Endothelial cell of umbilical vein (primary cell): ENCODE results near the gene SAMD5. TPM values are rescaled to one million over a fixed set of nuclear protein-coding genes. Genes with fewer than 3 reads are reported as not detected.
A peak's percentile ranks its signal among the peaks of the same experiment; 100 is the strongest.

Source experiments
- BruUV-seq: library from RNA; stranded (reverse); fragments of 400-500 nt; replicated peaks from 2 replicates; lab custom pipeline; 2021; lab: Mats Ljungman, UMichigan
- CTCF ChIA-PET: fragments of 300-600, 350-600 bp; sonication (Branson Sonifier 250); formaldehyde crosslinking; loops from one replicate; lab custom pipeline; 2021; ENCODE audit warnings: antibody characterized with exemption, inconsistent platforms; lab: Charles Lee
- POLR2A ChIA-PET: fragments of 300-600, 350-600 bp; sonication (Branson Sonifier 250); formaldehyde crosslinking; loops from one replicate; lab custom pipeline; 2021; ENCODE audit warnings: antibody characterized with exemption, inconsistent platforms; lab: Charles Lee
- DNase-seq: peaks from one replicate; pipeline ENCODE4 v3.0.0-alpha.2; 2011; ENCODE audit warnings: low read depth, low spot score
- FAIRE-seq: peaks from 2 replicates; lab custom pipeline; 2011; peaks lifted over from hg19 to GRCh38; lab: Jason Lieb, UNC
- H2AFZ ChIP-seq: 2 replicates; pipeline ENCODE4 v1.6.0; 2012; ENCODE audit warnings: low read depth, low read length, control low read depth, inconsistent platforms
- H3K27ac ChIP-seq: 2 replicates; pipeline ENCODE4 v1.5.1; 2011; ENCODE audit warnings: low read depth, mild to moderate bottlenecking, control low read depth, low read length, moderate library complexity; ENCODE audit not compliant: insufficient read depth
- H3K27me3 ChIP-seq, 2 experiments: 2 replicates each; pipeline versions ENCODE4 v1.6.0 to v1.6.1; 2011; ENCODE audit warnings: low read length in 2 of 2, mixed read lengths in 1 of 2; ENCODE audit not compliant: control insufficient read depth in 2 of 2, insufficient read depth in 2 of 2
- H3K36me3 ChIP-seq, 2 experiments: 2 replicates in 1 of 2; 3 replicates in 1 of 2; pipeline ENCODE4 v1.5.1; 2011; ENCODE audit warnings: low read length in 2 of 2, mild to moderate bottlenecking in 1 of 2, moderate library complexity in 1 of 2; ENCODE audit not compliant: control insufficient read depth in 2 of 2, insufficient read depth in 2 of 2; ENCODE audit errors: extremely low read depth in 1 of 2
- H3K4me1 ChIP-seq: 3 replicates; pipeline ENCODE4 v1.5.1; 2011; ENCODE audit warnings: mild to moderate bottlenecking, low read length; ENCODE audit not compliant: control insufficient read depth, insufficient read depth; ENCODE audit errors: extremely low read depth
- H3K4me2 ChIP-seq: 2 replicates; pipeline ENCODE4 v1.6.1; 2011; ENCODE audit warnings: low read length, control low read depth, mixed read lengths; ENCODE audit not compliant: insufficient read depth
- H3K4me3 ChIP-seq, 3 experiments: fragments of 200-600 bp in 1 of 3; sonication (generic), shearing (Covaris generic) in 1 of 3; replicated peaks in 1 of 3; 2 replicates each; pipeline ENCODE4 v1.5.1; 2011 to 2016; ENCODE audit warnings: control low read depth in 3 of 3, low read length in 3 of 3, mild to moderate bottlenecking in 2 of 3, inconsistent platforms in 1 of 3, low read depth in 1 of 3, moderate library complexity in 1 of 3; ENCODE audit not compliant: insufficient read depth in 1 of 3
- H3K79me2 ChIP-seq: 2 replicates; pipeline ENCODE4 v1.6.0; 2012; ENCODE audit warnings: low read length, inconsistent platforms; ENCODE audit not compliant: control insufficient read depth, insufficient read depth
- H3K9ac ChIP-seq: replicated peaks from 2 replicates; pipeline ENCODE3; 2011; ENCODE audit warnings: low read length, control low read depth; ENCODE audit not compliant: insufficient read depth; ENCODE audit errors: extremely low read depth
- H3K9me1 ChIP-seq: replicated peaks from 3 replicates; pipeline ENCODE4 v1.6.0; 2011; ENCODE audit warnings: mild to moderate bottlenecking, low read length; ENCODE audit not compliant: control insufficient read depth, insufficient read depth; ENCODE audit errors: extremely low read depth
- H3K9me3 ChIP-seq: replicated peaks from 2 replicates; pipeline ENCODE4 v1.5.1; 2012; ENCODE audit warnings: low read length, inconsistent platforms; ENCODE audit not compliant: control insufficient read depth, insufficient read depth
- H4K20me1 ChIP-seq: replicated peaks from 2 replicates; pipeline ENCODE3; 2011; ENCODE audit warnings: mild to moderate bottlenecking, low read length; ENCODE audit not compliant: control insufficient read depth, insufficient read depth; ENCODE audit errors: extremely low read depth
- POLR2AphosphoS5 ChIP-seq: IDR thresholded peaks from 2 replicates; pipeline ENCODE4 v1.6.1; 2012; ENCODE audit warnings: low read depth, mild to moderate bottlenecking, control low read depth, low read length, moderate library complexity; ENCODE audit not compliant: insufficient read depth
- dilution Hi-C: fragments of 300-500 bp; cut with MboI; formaldehyde crosslinking; loops from one replicate; pipeline ENCODE4 v1.15.0; 2019; ENCODE audit warnings: low sequenced_read_pairs; ENCODE audit not compliant: extremely low pct_ligation_motif_present
- intact Hi-C: fragments of 100-400 bp; cut with micrococcal nuclease; formaldehyde crosslinking; loops from one replicate; pipeline ENCODE4 v1.10.0; 2022
- polyA plus RNA-seq, 4 experiments: library from polyadenylated mRNA; depleted of rRNA in 3 of 4; stranded (reverse) in 3 of 4; unstranded in 1 of 4; fragments of >200 nt; gene quantifications; 2 replicates each; pipeline versions ENCODE4 v1.2.1 to v1.2.3, GENCODE V29; 2011 to 2012; ENCODE audit warnings: missing spikeins in 1 of 4
- total RNA-seq: library from RNA; stranded (reverse); gene quantifications from 2 replicates; pipeline ENCODE4 v1.2.3, GENCODE V29; 2021
- TF ChIP-seq, protein P1 (sequence below), 2 donors: IDR thresholded peaks; 1 replicate in 1 of 2; 2 replicates in 1 of 2; pipeline ENCODE4 v1.5.1; 2011; ENCODE audit warnings: low read length in 2 of 2, mild to moderate bottlenecking in 2 of 2, moderate library complexity in 2 of 2, control low read depth in 1 of 2, inconsistent platforms in 1 of 2, low read depth in 1 of 2; ENCODE audit not compliant: insufficient read depth in 1 of 2; ENCODE audit errors: extremely low read depth in 1 of 2

SAMD5 gene
- total and polyA plus RNA-seq, 2 donors (not counting 3 experiments of a cell fraction or from before 2014, with no cell fraction given) = 0.75 to 6.9 TPM

DNA sequence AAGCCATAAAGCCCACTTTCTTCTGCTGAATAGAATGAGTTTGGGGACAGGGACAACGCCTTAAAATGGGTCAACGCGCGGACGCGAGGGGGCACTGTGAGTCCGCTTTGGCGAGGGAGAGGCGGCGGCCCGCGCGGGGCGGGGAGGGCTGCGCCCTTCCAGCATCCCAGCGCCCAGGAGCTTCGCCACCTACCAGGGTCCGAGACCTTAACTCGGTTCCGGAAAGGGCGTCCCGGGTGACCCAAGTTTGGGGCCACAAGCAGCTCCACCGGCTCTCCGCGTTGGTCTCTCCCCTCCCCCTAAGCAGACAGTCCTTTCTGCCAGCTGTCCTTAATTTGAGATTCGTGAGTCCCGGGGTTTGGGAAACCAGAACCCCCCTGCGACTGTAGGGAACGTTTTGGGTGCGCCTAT is 1.8 kb upstream of the SAMD5 start:
- POLR2A ChIA-PET = no interaction called here
- Histone ChIP-seq H3K4me3 (peak overlapping the region; percentile 76 to 96 (median 87)), H3K27me3 (no peaks in the 10 kb centered on the region), H3K9me3 (no peaks in the 10 kb centered on the region), H2AFZ (peak overlapping the region; percentile 77), H3K27ac (peak overlapping the region; percentile 7), H4K20me1 (no peaks in the 10 kb centered on the region), H3K36me3 (no peaks in the 10 kb centered on the region), H3K4me2 (peak overlapping the region; percentile 76), H3K9ac (peak overlapping the region; percentile 84), H3K4me1 (peaks cover 26% of the 10 kb centered on the region), H3K9me1 (no peaks in the 10 kb centered on the region), H3K79me2 (no peaks in the 10 kb centered on the region)
- peak; percentile 57 for DNase-seq
- CTCF ChIA-PET = interaction anchor here (0.6 to 6.0 kb wide), 53 partner anchors 8 to 1334 kb away, joined by 3 to 110 read pairs (median 3); no protein-coding TSS in a partner anchor
- dilution Hi-C loops = loop anchor here (25.0 kb wide), 1 partner anchor 656 kb away; no protein-coding TSS in a partner anchor
- FAIRE-seq = peak; percentile 64
- intact Hi-C loops = loop anchor here (1.0 to 5.0 kb wide), 14 partner anchors 116 to 1442 kb away; partner anchors contain the start of gene SASH1
- BruUV-seq = no TSS peak
- TF ChIP-seq, protein P1, sequence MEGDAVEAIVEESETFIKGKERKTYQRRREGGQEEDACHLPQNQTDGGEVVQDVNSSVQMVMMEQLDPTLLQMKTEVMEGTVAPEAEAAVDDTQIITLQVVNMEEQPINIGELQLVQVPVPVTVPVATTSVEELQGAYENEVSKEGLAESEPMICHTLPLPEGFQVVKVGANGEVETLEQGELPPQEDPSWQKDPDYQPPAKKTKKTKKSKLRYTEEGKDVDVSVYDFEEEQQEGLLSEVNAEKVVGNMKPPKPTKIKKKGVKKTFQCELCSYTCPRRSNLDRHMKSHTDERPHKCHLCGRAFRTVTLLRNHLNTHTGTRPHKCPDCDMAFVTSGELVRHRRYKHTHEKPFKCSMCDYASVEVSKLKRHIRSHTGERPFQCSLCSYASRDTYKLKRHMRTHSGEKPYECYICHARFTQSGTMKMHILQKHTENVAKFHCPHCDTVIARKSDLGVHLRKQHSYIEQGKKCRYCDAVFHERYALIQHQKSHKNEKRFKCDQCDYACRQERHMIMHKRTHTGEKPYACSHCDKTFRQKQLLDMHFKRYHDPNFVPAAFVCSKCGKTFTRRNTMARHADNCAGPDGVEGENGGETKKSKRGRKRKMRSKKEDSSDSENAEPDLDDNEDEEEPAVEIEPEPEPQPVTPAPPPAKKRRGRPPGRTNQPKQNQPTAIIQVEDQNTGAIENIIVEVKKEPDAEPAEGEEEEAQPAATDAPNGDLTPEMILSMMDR (IDR thresholded peaks at IDR 0.05; ENCODE audit: extremely low read depth in 1 of 2, insufficient read depth in 1 of 2, low read depth in 1 of 2, low read length in 2 of 2) = peak; percentile 78 to 85
- TF ChIP-seq POLR2AphosphoS5 = no peak
